ENCODE measurements around the gene WIPF1.

Gene WIPF1

GRCh38 chr2:174597345-174598047, at the start of gene WIPF1:
Gene WIPF1 (minus strand): TSS chr2:174597804. CDS start chr2:174585573, 12,231 bp downstream.
- DNase-seq: no peak

- DNase-seq: no peak
Measured at GRCh38 chr2:174645296-174645695, 47.7 kb upstream of the WIPF1 start.

GRCh38 chr2:174644406-174644805, 46.8 kb upstream of the WIPF1 start:
- no peak for DNase-seq

GRCh38 chr2:174643356-174643755, 45.8 kb upstream of the WIPF1 start:
- DNase-seq: no peak

GRCh38 chr2:174641168-174641567, 43.6 kb upstream of the WIPF1 start:
- DNase-seq: no peak

GRCh38 chr2:174636987-174637386, 39.4 kb upstream of the WIPF1 start:
- DNase-seq: no peak

GRCh38 chr2:174635776-174636404, 38.3 kb upstream of the WIPF1 start:
- no peak for DNase-seq

- DNase-seq: no peak
Measured at GRCh38 chr2:174635015-174635593, 37.5 kb upstream of the WIPF1 start.

GRCh38 chr2:174634130-174635014, 36.8 kb upstream of the WIPF1 start:
- DNase-seq: no peak

- DNase-seq: no peak
Measured at GRCh38 chr2:174633623-174633930, 36.0 kb upstream of the WIPF1 start.

- no peak for DNase-seq
Measured at GRCh38 chr2:174632841-174633622, 35.4 kb upstream of the WIPF1 start.

GRCh38 chr2:174631009-174631981, 33.7 kb upstream of the WIPF1 start:
- DNase-seq: no peak

GRCh38 chr2:174630107-174630506, 32.5 kb upstream of the WIPF1 start:
- DNase-seq: no peak

GRCh38 chr2:174629506-174629905, 31.9 kb upstream of the WIPF1 start:
- no peak for DNase-seq

GRCh38 chr2:174628528-174629169, 31.0 kb upstream of the WIPF1 start:
- no peak for DNase-seq

- no peak for DNase-seq
Measured at GRCh38 chr2:174627216-174627615, 29.6 kb upstream of the WIPF1 start.

- DNase-seq: no peak
Measured at GRCh38 chr2:174624895-174625430, 27.4 kb upstream of the WIPF1 start.

GRCh38 chr2:174623690-174624089, 26.1 kb upstream of the WIPF1 start:
- DNase-seq: no peak

- no peak for DNase-seq
Measured at GRCh38 chr2:174623106-174623637, 25.6 kb upstream of the WIPF1 start.

GRCh38 chr2:174621323-174621722, 23.7 kb upstream of the WIPF1 start:
- no peak for DNase-seq
